HG03457 (cell line): Measurements from ENCODE around the gene CLDN15.
"Not testable (repeated sequence)": the region's sequence is repeated elsewhere in the genome, so short reads cannot be mapped to it uniquely, and the experiment has no call there.

Experiments
- ATAC-seq: cut with Tn5 transposase; IDR thresholded peaks from one replicate; pipeline ENCODE4 v1.9.1; 2021; ENCODE audit warnings: moderate number of reproducible peaks; ENCODE audit not compliant: unreplicated experiment

Gene CLDN15

DNA sequence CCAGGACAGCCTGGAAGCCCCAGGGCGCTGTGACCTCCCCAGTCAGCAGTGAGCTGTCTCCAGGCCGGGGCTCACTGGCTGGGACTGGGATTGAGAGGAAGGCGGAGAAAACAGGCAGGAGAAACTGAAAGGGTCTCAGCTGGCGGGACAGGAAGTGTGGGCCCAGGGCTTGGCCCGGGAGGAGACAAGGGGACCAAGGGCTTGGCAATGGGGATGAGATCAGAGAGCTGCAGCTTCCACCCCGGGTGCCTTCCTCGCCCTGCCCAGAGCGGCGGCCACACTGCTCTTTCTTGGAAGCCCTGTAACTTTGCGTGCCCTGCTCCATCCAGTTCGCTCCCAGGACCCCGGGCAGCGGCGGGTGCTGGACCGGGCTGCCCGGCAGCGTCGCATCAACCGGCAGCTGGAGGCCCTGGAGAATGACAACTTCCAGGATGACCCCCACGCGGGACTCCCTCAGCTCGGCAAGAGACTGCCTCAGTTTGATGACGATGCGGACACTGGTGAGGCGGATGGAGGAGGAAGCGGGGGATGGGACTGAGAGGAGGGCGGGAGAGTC lies 15.2 kb downstream of the CLDN15 start:
- ATAC-seq = no peak

GRCh38 chr7:101220295-101220694 lies 17.3 kb downstream of the CLDN15 start:
- ATAC-seq = no peak

DNA sequence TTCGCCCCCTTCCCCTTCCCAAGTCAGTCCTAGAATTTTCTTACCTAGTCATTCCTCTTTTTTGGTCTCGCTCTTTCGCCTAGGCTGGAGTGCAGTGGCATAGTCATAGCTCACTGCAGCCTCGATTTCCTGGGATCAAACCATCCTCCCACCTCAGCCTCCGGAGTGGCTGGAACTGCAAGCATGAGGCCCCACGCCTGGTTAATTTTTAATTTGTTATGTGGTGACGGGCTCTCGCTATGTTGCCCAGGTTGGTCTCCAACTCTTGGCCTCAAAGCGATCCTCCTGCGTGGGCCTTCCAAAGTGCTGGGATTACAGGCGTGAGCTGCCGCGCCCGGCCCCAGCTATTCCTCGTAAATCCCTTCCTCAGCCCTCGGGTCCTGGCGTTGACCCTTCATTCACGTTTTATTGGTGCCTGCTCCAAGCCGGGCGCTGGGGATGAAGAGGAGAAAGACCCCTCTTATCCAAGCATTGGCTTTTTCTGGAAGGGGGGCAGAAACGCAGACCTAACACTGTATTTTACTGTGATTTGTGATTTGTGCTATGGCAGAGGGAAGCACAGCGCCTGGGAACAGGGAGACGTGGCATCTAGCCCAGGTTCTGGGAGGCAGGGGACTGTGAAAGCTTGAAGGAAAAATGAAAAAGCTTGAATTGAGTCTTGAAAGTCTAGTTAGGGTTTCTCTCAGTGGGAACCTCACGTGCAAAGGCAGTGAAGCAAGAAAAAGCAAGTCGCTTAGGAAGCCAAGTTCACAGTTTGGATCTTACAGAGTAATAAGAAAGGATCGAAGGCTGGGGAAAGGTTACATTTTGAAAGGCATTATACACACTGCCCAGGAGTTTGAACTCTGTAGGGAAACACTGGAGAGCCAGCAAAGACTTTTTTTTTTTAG lies 19.1 kb downstream of the CLDN15 start:
- ATAC-seq = peak; percentile 5

DNA sequence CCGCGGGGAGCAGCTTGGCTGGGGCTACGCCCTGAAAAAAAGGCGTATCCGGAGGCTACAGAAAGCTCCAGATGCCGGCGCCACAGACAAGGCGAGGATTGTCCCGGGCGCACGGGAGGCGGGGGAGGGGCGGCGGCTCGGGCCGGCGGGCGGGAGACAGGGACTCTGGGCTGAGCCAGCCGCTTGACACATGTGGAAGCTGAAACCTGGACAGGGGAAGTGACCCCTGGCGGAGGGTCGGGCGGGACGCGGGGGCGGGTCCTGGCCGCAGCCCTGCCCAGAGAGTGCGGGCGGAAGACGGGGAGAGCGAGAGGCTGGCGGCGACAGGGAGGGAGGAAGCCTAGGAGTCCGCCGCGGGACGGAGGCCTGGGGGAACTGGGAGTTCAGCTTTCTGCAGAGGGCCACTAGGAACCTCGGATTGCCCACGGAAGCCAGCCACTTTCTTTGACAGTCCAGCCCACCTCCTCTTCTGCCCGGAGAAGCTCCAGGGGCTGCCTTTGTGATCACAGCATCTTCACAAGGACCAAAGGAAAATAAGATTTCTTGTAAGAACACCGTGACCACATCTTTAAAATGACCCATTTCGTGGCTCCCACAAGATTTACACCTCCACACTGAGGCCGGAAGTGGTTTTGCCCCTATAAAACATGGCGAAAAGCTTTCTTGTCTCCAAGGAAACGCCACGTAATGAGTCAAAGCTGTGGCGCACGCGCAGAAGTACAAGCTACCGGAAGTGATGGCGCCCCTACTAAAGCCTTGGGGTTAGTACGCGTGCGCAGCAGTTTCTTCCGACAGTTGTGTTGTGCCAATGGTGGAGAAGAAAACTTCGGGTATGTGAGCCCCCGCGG lies 20.0 kb downstream of the CLDN15 start, which contains the start of the genes PLOD3 and ZNHIT1:
Gene PLOD3 (minus strand): TSS at position 194 of the 848 bp plus-strand sequence. CDS start 307 bp downstream, outside the sequence.
Gene ZNHIT1 (plus strand): TSS at position 778 of the 848 bp plus-strand sequence. CDS start 31 bp downstream, at position 809.
- ATAC-seq = peak; percentile 49

DNA sequence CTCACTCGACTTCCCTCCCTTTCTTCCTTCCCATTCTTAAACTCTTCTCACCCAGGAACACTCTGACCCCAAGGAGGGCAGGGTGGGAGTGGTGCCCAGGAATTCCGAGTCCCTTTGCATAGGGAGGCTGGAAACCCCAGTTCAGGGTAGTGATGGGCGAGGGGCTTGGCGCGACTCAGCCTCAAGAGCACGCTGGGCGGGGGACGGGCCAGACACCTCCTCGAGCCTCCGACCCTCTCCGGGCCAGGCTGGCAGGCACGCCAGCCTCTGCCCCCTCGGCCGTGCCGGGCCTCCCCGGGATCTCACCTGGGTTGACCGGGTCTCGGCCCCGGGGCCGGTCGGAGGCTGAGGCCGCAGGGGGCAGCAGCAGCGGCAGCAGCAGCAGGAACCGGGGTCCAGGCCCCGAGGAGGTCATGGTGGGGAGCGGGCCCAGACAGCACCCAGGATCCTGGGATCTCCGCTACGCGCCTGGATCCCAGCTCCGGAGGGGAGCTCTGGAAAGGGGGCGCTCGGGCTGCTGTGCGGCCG lies 20.7 kb downstream of the CLDN15 start:
- ATAC-seq = peak; percentile 13

GRCh38 chr7:101216001-101216859 lies 21.4 kb downstream of the CLDN15 start:
- ATAC-seq = no peak

GRCh38 chr7:101212014-101212413 lies 25.6 kb downstream of the CLDN15 start:
- no peak for ATAC-seq

- ATAC-seq = no peak
These were observed 26.1 kb downstream of the CLDN15 start for GRCh38 chr7:101211501-101211900.

DNA sequence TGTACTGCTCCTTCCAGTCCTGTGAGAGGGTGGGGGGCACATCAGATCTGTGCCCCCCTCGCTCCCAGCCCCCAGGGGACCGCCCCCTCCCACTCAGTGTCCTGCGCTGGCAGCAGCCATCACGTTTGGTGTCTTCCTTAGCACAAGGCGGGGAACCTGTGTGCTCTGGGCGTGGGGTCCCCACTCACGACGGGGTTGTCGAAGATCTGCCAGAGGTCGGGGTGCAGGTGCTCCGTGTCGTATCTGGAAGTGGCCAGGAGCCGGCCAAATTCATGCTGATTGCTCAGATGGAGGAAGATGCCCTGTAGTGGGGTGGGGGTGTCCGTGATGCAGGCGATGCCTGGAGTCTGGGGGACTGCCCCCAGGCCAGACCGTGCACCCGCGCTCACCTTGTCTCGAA lies 27.5 kb downstream of the CLDN15 start:
- ATAC-seq = no peak

DNA sequence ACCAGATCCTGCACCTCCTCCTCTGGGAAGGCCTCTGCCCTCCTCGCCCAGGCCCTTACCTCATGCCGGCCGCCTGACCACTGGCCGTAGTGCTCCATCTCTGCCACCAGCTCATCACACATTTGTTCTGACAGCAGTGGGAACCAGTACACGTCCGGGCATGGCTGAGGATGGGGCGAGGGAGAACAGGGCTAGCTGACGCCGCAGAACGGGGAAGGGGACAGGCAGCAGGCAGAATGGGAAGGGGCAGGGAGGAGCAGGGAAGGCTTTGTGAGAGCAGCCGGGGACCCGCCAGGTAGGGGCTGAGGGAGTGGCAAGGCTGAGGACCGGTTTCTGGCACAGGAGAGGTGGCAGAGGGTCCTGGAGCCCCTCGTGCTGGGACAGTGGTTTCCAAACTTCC lies 28.8 kb downstream of the CLDN15 start:
- ATAC-seq = no peak

DNA sequence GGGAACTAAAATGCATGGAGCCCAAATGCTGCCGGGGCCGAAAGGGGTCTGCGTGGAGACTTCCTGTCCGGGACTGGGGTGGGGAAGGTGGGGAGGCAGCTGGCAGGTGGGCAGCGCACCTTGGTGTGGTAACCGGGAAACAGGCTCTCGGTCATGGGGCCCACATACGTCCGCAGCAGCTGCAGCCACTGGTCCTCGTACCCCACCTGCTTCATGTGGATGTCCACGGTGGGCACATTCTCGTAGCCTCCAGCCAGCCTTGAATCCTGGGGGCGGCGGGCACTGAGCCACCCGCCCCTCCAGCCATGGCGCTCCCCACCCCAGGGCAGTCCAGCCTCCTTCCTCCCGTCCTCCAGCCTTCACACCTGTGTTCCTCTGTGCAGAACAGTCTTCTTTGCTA lies 30.1 kb downstream of the CLDN15 start:
- ATAC-seq = no peak

DNA sequence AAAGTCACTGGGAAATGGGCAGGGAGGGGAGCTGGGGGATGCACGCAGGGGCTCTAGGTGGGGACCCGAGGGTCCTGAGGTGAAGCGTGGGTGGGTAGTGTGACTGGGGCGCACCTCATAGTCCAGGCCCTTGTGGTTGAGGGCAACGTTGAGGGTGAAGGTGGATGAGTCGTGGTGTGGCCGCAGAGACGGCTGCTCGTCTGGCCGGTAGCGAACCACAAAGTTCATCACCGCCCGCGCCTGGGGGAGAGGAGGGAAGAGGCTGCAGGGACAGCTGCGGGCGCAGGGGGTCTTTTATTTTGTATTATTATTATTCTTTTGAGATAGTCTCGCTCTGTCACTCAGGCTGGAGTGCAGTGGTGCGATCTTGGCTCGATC lies 30.9 kb downstream of the CLDN15 start:
- ATAC-seq = no peak

- ATAC-seq = no peak
These were observed 31.5 kb downstream of the CLDN15 start for GRCh38 chr7:101205901-101206664.

- not testable (repeated sequence) for ATAC-seq
These were observed 33.6 kb downstream of the CLDN15 start for GRCh38 chr7:101203740-101204738.

DNA sequence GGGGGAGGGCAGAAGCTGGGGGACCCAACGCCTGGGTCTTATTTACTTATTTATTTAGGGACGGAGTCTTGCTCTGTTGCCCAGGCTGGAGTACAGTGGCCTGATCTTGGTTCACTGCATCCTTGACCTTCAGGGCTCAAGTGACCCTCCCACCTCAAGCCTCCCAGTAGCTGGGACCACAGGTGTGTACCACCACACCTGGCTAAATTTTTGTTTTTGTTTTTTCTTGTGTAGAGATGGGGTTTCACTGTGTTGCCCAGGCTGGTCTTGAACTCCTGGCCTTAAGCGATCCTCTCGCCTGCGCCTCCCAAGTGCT lies 35.0 kb downstream of the CLDN15 start:
- no peak for ATAC-seq

DNA sequence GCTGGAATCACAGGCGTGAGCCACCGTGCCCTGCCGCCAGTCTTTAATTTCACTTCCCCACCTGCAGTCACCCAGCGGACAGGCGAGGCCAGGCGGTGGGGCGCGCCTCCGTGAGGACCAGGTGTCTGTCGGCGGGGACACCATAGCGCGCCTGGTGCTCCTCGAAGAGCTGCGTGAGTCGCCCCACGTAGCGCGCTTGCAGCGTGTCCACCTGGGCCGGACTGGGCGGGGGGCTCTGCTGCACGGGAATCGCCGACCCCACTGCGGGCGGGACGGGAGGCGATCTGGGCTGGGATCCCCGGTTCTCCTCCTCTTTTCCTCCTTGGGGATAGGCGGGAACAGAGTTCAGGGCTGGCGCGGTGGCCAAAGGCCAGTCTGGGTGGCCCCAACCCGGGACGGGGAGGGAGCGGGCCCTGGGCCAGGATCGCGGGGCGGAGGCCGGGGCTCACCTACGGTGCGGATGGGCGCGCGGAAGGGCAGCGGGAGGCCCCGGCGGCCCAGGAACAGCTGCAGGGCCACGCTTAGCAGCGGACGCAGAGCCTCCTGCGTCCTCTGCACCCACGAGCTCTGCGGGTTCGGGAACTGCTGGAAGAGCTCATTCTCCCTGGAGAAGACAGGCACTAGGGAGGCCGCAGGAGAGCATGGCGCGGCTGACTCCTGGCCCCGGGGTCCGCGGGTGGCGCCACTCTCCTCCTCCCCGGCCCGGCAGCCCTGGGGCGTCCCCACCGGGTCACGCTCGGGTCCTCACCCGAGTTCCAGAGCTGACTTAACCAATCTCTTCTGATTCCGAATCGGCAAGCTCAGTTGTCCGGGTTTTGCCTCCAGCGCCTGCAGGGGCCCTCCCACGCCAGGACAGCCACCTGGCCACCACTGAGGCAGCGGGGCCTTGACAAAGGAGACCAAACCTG lies 35.7 kb downstream of the CLDN15 start:
- ATAC-seq = no peak

- no peak for ATAC-seq
These were observed 36.6 kb downstream of the CLDN15 start, which contains the start of gene MOGAT3 for GRCh38 chr7:101200862-101201599. TSS of gene MOGAT3 (minus strand) at chr7:101201036. CDS start at chr7:101200854, 182 bp downstream.
